GM12878 (cell line): ENCODE results near the gene DIP2A. TPM values are rescaled to one million over a fixed set of nuclear protein-coding genes. Genes with fewer than 3 reads are reported as not detected.

Experiments
- ATAC-seq: fragments of 200-7000 bp; cut with Tn5 transposase; 3 replicates; pipeline ENCODE4 v1.9.1; 2020; ENCODE audit warnings: mild to moderate bottlenecking, moderate library complexity
- BruUV-seq: library from RNA; stranded (reverse); fragments of 400-500 nt; replicated peaks from 2 replicates; lab custom pipeline; 2021; lab: Mats Ljungman, UMichigan
- CTCF ChIA-PET: fragments of 300-600 bp; sonication (Branson Sonifier 250); formaldehyde crosslinking; extraction: SDS; loops from one replicate; lab custom pipeline; 2021; ENCODE audit warnings: inconsistent platforms; lab: Yijun Ruan, JAX
- POLR2A ChIA-PET: fragments of 350-600 bp; formaldehyde crosslinking; extraction: SDS; loops from one replicate; lab custom pipeline; 2021; ENCODE audit warnings: inconsistent platforms; lab: Charles Lee
- RAD21 ChIA-PET: fragments of 300-600 bp; sonication (Branson Sonifier 250); formaldehyde crosslinking; loops from one replicate; lab custom pipeline; 2023; ENCODE audit warnings: antibody characterized with exemption; ENCODE audit not compliant: unreplicated experiment; lab: Charles Lee
- SMC1A ChIA-PET: fragments of 300-600 bp; sonication (Branson Sonifier 250); formaldehyde crosslinking; loops from one replicate; lab custom pipeline; 2023; ENCODE audit not compliant: unreplicated experiment, uncharacterized antibody; lab: Charles Lee
- DNase-seq: peaks from one replicate; pipeline ENCODE4 v3.0.0-alpha.2; 2011; ENCODE audit warnings: low read depth, low spot score
- FAIRE-seq: peaks from 3 replicates; lab custom pipeline; 2011; peaks lifted over from hg19 to GRCh38; lab: Jason Lieb, UNC
- H2AFZ ChIP-seq: 2 replicates; pipeline ENCODE4 v1.6.0; 2011; ENCODE audit warnings: low read depth, low read length, control low read depth; ENCODE audit not compliant: control insufficient read depth
- H3K27ac ChIP-seq: 2 replicates; pipeline ENCODE4 v1.5.1; 2011; ENCODE audit warnings: control low read depth; ENCODE audit not compliant: control insufficient read depth, insufficient read depth
- H3K27me3 ChIP-seq, 2 experiments: replicated peaks in 1 of 2; 2 replicates each; pipeline versions ENCODE4 v1.6.0 to v1.6.1; 2011; ENCODE audit warnings: low read length in 1 of 2; ENCODE audit not compliant: control insufficient read depth in 2 of 2, insufficient read depth in 2 of 2
- H3K36me3 ChIP-seq, 2 experiments: 2 replicates each; pipeline ENCODE4 v1.5.1; 2011; ENCODE audit warnings: low read length in 1 of 2; ENCODE audit not compliant: control insufficient read depth in 2 of 2, insufficient read depth in 2 of 2
- H3K4me1 ChIP-seq: 2 replicates; pipeline ENCODE4 v1.6.1; 2011; ENCODE audit warnings: mild to moderate bottlenecking, low read length, moderate library complexity, mixed read lengths; ENCODE audit not compliant: control insufficient read depth, insufficient read depth
- H3K4me2 ChIP-seq: 2 replicates; pipeline ENCODE4 v1.6.0; 2011; ENCODE audit warnings: control low read depth; ENCODE audit not compliant: control insufficient read depth, insufficient read depth
- H3K4me3 ChIP-seq: fragments of 200-600 bp; sonication (generic); 2 replicates; pipeline ENCODE4 v1.5.1; 2016
- H3K79me2 ChIP-seq: 2 replicates; pipeline ENCODE4 v1.6.0; 2011; ENCODE audit warnings: low read length; ENCODE audit not compliant: control insufficient read depth, insufficient read depth
- H3K9ac ChIP-seq: 2 replicates; pipeline ENCODE4 v1.8.0; 2011; ENCODE audit warnings: low read length, control low read depth, mixed read lengths; ENCODE audit not compliant: control insufficient read depth, insufficient read depth
- H3K9me3 ChIP-seq: replicated peaks from 3 replicates; pipeline ENCODE4 v1.5.1; 2011; ENCODE audit warnings: mild to moderate bottlenecking, low read length; ENCODE audit not compliant: control insufficient read depth, insufficient read depth
- H4K20me1 ChIP-seq: 2 replicates; pipeline ENCODE4 v1.6.0; 2011; ENCODE audit not compliant: control insufficient read depth, insufficient read depth
- BCLAF1 ChIP-seq: fragments of 450-650 bp; IDR thresholded peaks from 2 replicates; pipeline ENCODE4 v1.6.1; 2017; ENCODE audit warnings: antibody characterized with exemption, mild to moderate bottlenecking, moderate library complexity
- BMI1 ChIP-seq: fragments of 450-650 bp; IDR thresholded peaks from 2 replicates; pipeline ENCODE4 v1.6.1; 2016; ENCODE audit warnings: mild to moderate bottlenecking, moderate library complexity, borderline replicate concordance
- CEBPB ChIP-seq, 2 experiments: fragments of 150-350 bp in 1 of 2; IDR thresholded peaks; 2 replicates each; pipeline ENCODE4 v1.6.1; 2012 to 2014; ENCODE audit warnings: low read depth in 2 of 2, low read length in 2 of 2, borderline replicate concordance in 1 of 2, inconsistent platforms in 1 of 2
- EGR1 ChIP-seq, 2 experiments: IDR thresholded peaks; 1 replicate in 1 of 2; 2 replicates in 1 of 2; pipeline ENCODE4 v1.6.1; 2011 to 2012; ENCODE audit warnings: low read depth in 2 of 2, low read length in 2 of 2, borderline replicate concordance in 1 of 2, mild to moderate bottlenecking in 1 of 2, moderate library complexity in 1 of 2
- ETV6 ChIP-seq, 2 experiments: fragments of 450-650 bp in 1 of 2; IDR thresholded peaks in 1 of 2; conservative IDR thresholded peaks in 1 of 2; 2 replicates each; pipeline ENCODE4 v1.6.1; 2014; ENCODE audit warnings: antibody characterized with exemption in 1 of 2, borderline replicate concordance in 1 of 2, low read depth in 1 of 2, mild to moderate bottlenecking in 1 of 2, moderate library complexity in 1 of 2
- FOXM1 ChIP-seq: IDR thresholded peaks from 2 replicates; pipeline ENCODE4 v1.6.1; 2012; ENCODE audit warnings: low read depth, mild to moderate bottlenecking, inconsistent platforms, low read length, moderate library complexity
- HDAC6 ChIP-seq: fragments of 200-600 bp; sonication (generic); IDR thresholded peaks from one replicate; pipeline ENCODE4 v1.8.0; 2017; ENCODE audit warnings: antibody characterized with exemption; ENCODE audit not compliant: unreplicated experiment
- JUNB ChIP-seq: IDR thresholded peaks from 2 replicates; pipeline ENCODE4 v1.6.1; 2016; ENCODE audit warnings: antibody characterized with exemption, mild to moderate bottlenecking
- MTA3 ChIP-seq: IDR thresholded peaks from 2 replicates; pipeline ENCODE4 v1.6.1; 2012; ENCODE audit warnings: low read length, inconsistent platforms, borderline replicate concordance
- MXI1 ChIP-seq: fragments of 150-350 bp; IDR thresholded peaks from 2 replicates; pipeline ENCODE4 v1.6.1; 2011; ENCODE audit warnings: low read depth, mild to moderate bottlenecking, inconsistent platforms, low read length, improper control_type of control experiment
- NR2C1 ChIP-seq: fragments of 450-650 bp; IDR thresholded peaks from 2 replicates; pipeline ENCODE4 v1.6.1; 2017; ENCODE audit warnings: antibody characterized with exemption, mild to moderate bottlenecking, moderate library complexity
- PAX5 ChIP-seq: IDR thresholded peaks from 2 replicates; pipeline ENCODE4 v1.6.1; 2011; ENCODE audit warnings: low read depth, low read length, borderline replicate concordance
- POLR2A ChIP-seq: IDR thresholded peaks from 2 replicates; pipeline ENCODE4 v1.6.1; 2011; ENCODE audit warnings: low read depth, mild to moderate bottlenecking, low read length
- RBBP5 ChIP-seq: fragments of 200-600 bp; sonication (generic); conservative IDR thresholded peaks from 2 replicates; pipeline ENCODE4 v1.6.1; 2016
- RFX5 ChIP-seq: IDR thresholded peaks from 2 replicates; pipeline ENCODE4 v1.6.1; 2011; ENCODE audit warnings: low read depth, low read length, improper control_type of control experiment
- SIN3A ChIP-seq: IDR thresholded peaks from 2 replicates; pipeline ENCODE4 v1.6.1; 2012; ENCODE audit warnings: low read depth, low read length, improper control_type of control experiment
- TARDBP ChIP-seq: IDR thresholded peaks from 2 replicates; pipeline ENCODE4 v1.6.1; 2016; ENCODE audit warnings: borderline replicate concordance
- ZZZ3 ChIP-seq: IDR thresholded peaks from 2 replicates; pipeline ENCODE4 v1.6.1; 2011; ENCODE audit warnings: low read depth; ENCODE audit not compliant: control insufficient read depth, insufficient read length
- WGBS: methylation state at CpG from one replicate; pipeline ENCODE4 v1.1.6; 2016; ENCODE audit warnings: low lambda C conversion rate; ENCODE audit not compliant: insufficient replicate concordance, insufficient coverage; ENCODE audit errors: missing lambda C conversion rate; 5-methylcytosine and 5-hydroxymethylcytosine counted together
- in situ Hi-C: fragments of 300-500 bp; cut with MboI; formaldehyde crosslinking; loops from 9 replicates; pipeline ENCODE4 v1.14.3; 2018; ENCODE audit warnings: mixed read lengths
- intact Hi-C: fragments of 100-400 bp; cut with micrococcal nuclease; formaldehyde crosslinking; loops from one replicate; pipeline ENCODE4 v1.14.2; 2022; ENCODE audit not compliant: unreplicated experiment
- polyA plus RNA-seq, 11 experiments: library from polyadenylated mRNA; depleted of rRNA in 4 of 11; unstranded in 6 of 11; stranded (reverse) in 5 of 11; fragments of >200 nt; fragmentation: Nextera tagmentation in 4 of 11; fragmentation: Illumina TruSeq in 1 of 11; extraction: Ambion mirVana in 4 of 11; extraction: Trizol in 1 of 11; gene quantifications; 1 replicate in 1 of 11; 2 replicates in 10 of 11; pipeline versions ENCODE4 v1.2.1 to v1.2.3, GENCODE V29; 2011 to 2016; ENCODE audit warnings: inconsistent platforms in 2 of 11, missing spikeins in 2 of 11, low read depth in 1 of 11
- total RNA-seq, 4 experiments: library from RNA; depleted of rRNA in 3 of 4; stranded (reverse); fragments of >200 nt in 3 of 4; fragmentation: Illumina TruSeq in 1 of 4; extraction: Trizol in 1 of 4; gene quantifications; 2 replicates each; pipeline versions ENCODE4 v1.2.1 to v1.2.3, GENCODE V29; 2013 to 2021

Gene DIP2A
- total and polyA plus RNA-seq, 10 of the 15 experiments (the other 5 are each of a cell fraction or from before 2014, with no cell fraction given) = 1.7 to 25.5 (median 12.2) TPM

DNA sequence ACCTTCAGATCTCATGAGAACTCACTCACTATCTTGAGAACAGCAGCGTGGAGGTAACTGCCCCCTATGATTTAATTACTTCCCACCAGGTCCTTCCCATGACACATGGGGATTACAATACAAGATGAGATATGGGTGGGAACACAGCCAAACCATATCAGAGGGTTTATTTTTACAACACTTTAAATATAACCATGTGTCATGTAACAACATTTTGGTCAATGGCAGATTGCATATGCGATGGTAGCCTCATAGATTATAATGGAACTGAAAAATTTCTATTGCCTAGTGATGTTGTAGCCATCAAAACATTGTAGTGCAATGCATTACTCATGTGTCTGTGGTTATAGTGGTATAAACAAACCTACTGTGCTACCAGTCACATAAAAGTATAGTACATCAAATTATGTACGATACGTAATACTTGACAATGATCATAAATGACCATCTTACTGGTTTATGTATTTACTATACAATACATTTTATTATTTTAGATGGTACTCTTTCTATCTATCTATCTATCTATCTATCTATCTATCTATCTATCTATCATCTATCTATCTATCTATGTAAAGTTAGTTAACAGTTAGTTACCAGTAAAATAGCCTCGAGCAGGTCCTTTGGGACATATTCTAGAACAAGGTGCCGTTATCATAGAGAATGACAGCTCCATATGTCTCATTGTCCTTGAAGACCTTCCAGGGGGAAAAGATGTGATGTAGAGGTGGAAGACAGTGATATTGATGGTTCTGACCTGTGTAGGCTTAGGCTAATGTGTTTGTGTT lies 158.8 kb downstream of the DIP2A start:
- Histone ChIP-seq H3K4me3 (no peak overlapping the region), H3K9ac (no peak overlapping the region), H3K79me2 (no peaks in the 10 kb centered on the region), H3K27ac (no peak overlapping the region), H3K4me1 (peaks cover 7% of the 10 kb centered on the region), H3K27me3 (no peaks in the 10 kb centered on the region; a peak in 1 of 4 replicates), H3K36me3 (no peaks in the 10 kb centered on the region), H3K4me2 (no peak overlapping the region), H2AFZ (no peak overlapping the region), H3K9me3 (no peaks in the 10 kb centered on the region; the same call in 2 of the 3 replicates), H4K20me1 (no peaks in the 10 kb centered on the region)
- DNase-seq (no peak), FAIRE-seq (no peak), ATAC-seq (no peak)
- POLR2A ChIA-PET = interaction anchor here (0.7 kb wide), 1 partner anchor 45 kb away, joined by 3 read pairs; no protein-coding TSS in a partner anchor
- in situ Hi-C loops (no loop called here), intact Hi-C loops (no loop called here)
- SMC1A ChIA-PET = interaction anchor here (1.0 to 2.4 kb wide), 3 partner anchors 9 to 22 kb away, joined by 3 to 20 read pairs (median 3); no protein-coding TSS in a partner anchor
- RAD21 ChIA-PET = interaction anchor here (1.6 kb wide), 1 partner anchor 102 kb away, joined by 3 read pairs; no protein-coding TSS in a partner anchor
- no TSS peak for BruUV-seq
- CTCF ChIA-PET = interaction anchor here (1.1 kb wide), 1 partner anchor 25 kb away, joined by 6 read pairs; no protein-coding TSS in a partner anchor
- WGBS = 57% methylated on average over 6 of the region's 6 CpGs
- TF ChIP-seq BMI1 = no peak
- TF ChIP-seq NR2C1 = no peak
- no peak for TF ChIP-seq FOXM1
- no peak for TF ChIP-seq HDAC6
- no peak for TF ChIP-seq RBBP5
- TF ChIP-seq SIN3A = no peak
- no peak for TF ChIP-seq BCLAF1
- TF ChIP-seq EGR1 (IDR thresholded peaks at IDR 0.05; ENCODE audit: borderline replicate concordance in 1 of 2, low read depth in 2 of 2, low read length in 2 of 2) = no peak
- TF ChIP-seq ETV6 (conservative IDR thresholded peaks at IDR 0.05 in 1 of 2, IDR thresholded peaks at IDR 0.05 in 1 of 2; ENCODE audit: borderline replicate concordance in 1 of 2, low read depth in 1 of 2) = no peak
- no peak for TF ChIP-seq JUNB
- TF ChIP-seq POLR2A = no peak
- no peak for TF ChIP-seq RFX5
- no peak for TF ChIP-seq PAX5
- TF ChIP-seq MXI1 = no peak
- TF ChIP-seq MTA3 = no peak
- no peak for TF ChIP-seq ZZZ3
- TF ChIP-seq TARDBP = no peak
- TF ChIP-seq CEBPB (IDR thresholded peaks at IDR 0.05; ENCODE audit: borderline replicate concordance in 1 of 2, low read depth in 2 of 2, low read length in 2 of 2) = no peak
